Natural killer cell (primary cell): ENCODE results near the gene ERC1. TPM values are rescaled to one million over a fixed set of nuclear protein-coding genes. Genes with fewer than 3 reads are reported as not detected.
A peak's percentile ranks its signal among the peaks of the same experiment; 100 is the strongest.

Source experiments
- ATAC-seq, 3 donors: fragments of 150-1000 bp in 2 of 3; fragments of 200-7000 bp in 1 of 3; cut with Tn5 transposase; 1 replicate in 1 of 3; 2 replicates in 2 of 3; pipeline ENCODE4 v1.10.0; 2021; ENCODE audit warnings: mild to moderate bottlenecking in 2 of 3, moderate library complexity in 2 of 3
- DNase-seq, 2 donors: peaks; one replicate each; pipeline versions ENCODE4 v3.0.0 to v3.0.0-alpha.2; 2013 to 2021; ENCODE audit warnings: mixed read lengths in 1 of 2
- H3K27ac ChIP-seq: one replicate; pipeline ENCODE4 v1.5.1; 2013; ENCODE audit warnings: mild to moderate bottlenecking, low read length
- H3K27me3 ChIP-seq: one replicate; pipeline ENCODE4 v1.6.1; 2013; ENCODE audit warnings: low read length; ENCODE audit not compliant: control insufficient read depth, insufficient read depth
- H3K36me3 ChIP-seq: one replicate; pipeline ENCODE4 v1.6.1; 2013; ENCODE audit warnings: low read length; ENCODE audit not compliant: control insufficient read depth, insufficient read depth
- H3K4me1 ChIP-seq: one replicate; pipeline ENCODE4 v1.6.1; 2013; ENCODE audit warnings: low read length; ENCODE audit not compliant: control insufficient read depth, insufficient read depth
- H3K4me3 ChIP-seq: one replicate; pipeline ENCODE4 v1.5.1; 2013; ENCODE audit warnings: low read length
- H3K9me3 ChIP-seq: one replicate; pipeline ENCODE4 v1.6.1; 2013; ENCODE audit warnings: low read length; ENCODE audit not compliant: control insufficient read depth, insufficient read depth
- H3K27ac Mint-ChIP-seq, 2 donors: one replicate each; pipeline ENCODE4 v1.8.0; 2022; ENCODE audit warnings: mild to moderate bottlenecking in 2 of 2, mixed read lengths in 2 of 2, moderate library complexity in 1 of 2
- H3K27me3 Mint-ChIP-seq, 2 donors: one replicate each; pipeline ENCODE4 v1.8.0; 2022; ENCODE audit warnings: low read depth in 2 of 2, mixed read lengths in 2 of 2
- H3K36me3 Mint-ChIP-seq: one replicate; pipeline ENCODE4 v1.8.0; 2022; ENCODE audit warnings: mixed read lengths
- H3K4me1 Mint-ChIP-seq, 2 donors: one replicate each; pipeline ENCODE4 v1.8.0; 2022; ENCODE audit warnings: mixed read lengths in 2 of 2
- H3K4me3 Mint-ChIP-seq: one replicate; pipeline ENCODE4 v1.8.0; 2022; ENCODE audit warnings: mild to moderate bottlenecking, moderate library complexity, mixed read lengths
- H3K9me3 Mint-ChIP-seq, 2 donors: one replicate each; pipeline ENCODE4 v1.8.0; 2022; ENCODE audit warnings: mixed read lengths in 2 of 2
- WGBS: methylation state at CpG from one replicate; pipeline ENCODE4 v1.1.7; 2013; ENCODE audit warnings: missing lambda C conversion rate; ENCODE audit not compliant: insufficient coverage; 5-methylcytosine and 5-hydroxymethylcytosine counted together
- intact Hi-C: fragments of 100-400 bp; cut with micrococcal nuclease; formaldehyde crosslinking; loops from one replicate; pipeline ENCODE4 v1.14.2; 2022
- total RNA-seq, 4 donors: library from RNA; stranded (reverse); fragments of 120-200 nt in 1 of 4; gene quantifications; one replicate each; pipeline versions ENCODE4 v1.2.3 to v1.2.4, GENCODE V29; 2013 to 2022
- TF ChIP-seq, protein P1 (sequence below): fragments of 200-600 bp; IDR thresholded peaks from one replicate; pipeline ENCODE4 v1.8.0; 2022; ENCODE audit warnings: antibody characterized with exemption

The ERC1 gene
- total RNA-seq = 10 to 100 TPM; 43.5 to 54.0 (median 44.9) TPM
- total RNA-seq (2013) = 40.9 TPM

- Histone ChIP-seq H3K27ac (peak within 1 kb of the TSS; percentile 73), H3K4me3 (peak within 1 kb of the TSS; percentile 85), H3K4me1 (peaks cover 11% of the 10 kb centered on the region), H3K27me3 (no peaks in the 10 kb centered on the region), H3K36me3 (no peaks in the 10 kb centered on the region), H3K9me3 (no peaks in the 10 kb centered on the region)
- peak within 1 kb of the TSS; percentile 85 to 89 for H3K27ac Mint-ChIP-seq
- peak; percentile 87 to 90 for DNase-seq
- H3K9me3 Mint-ChIP-seq = no peaks in the 10 kb centered on the region
- no peaks in the 10 kb centered on the region for H3K36me3 Mint-ChIP-seq
- TF ChIP-seq, protein P1, sequence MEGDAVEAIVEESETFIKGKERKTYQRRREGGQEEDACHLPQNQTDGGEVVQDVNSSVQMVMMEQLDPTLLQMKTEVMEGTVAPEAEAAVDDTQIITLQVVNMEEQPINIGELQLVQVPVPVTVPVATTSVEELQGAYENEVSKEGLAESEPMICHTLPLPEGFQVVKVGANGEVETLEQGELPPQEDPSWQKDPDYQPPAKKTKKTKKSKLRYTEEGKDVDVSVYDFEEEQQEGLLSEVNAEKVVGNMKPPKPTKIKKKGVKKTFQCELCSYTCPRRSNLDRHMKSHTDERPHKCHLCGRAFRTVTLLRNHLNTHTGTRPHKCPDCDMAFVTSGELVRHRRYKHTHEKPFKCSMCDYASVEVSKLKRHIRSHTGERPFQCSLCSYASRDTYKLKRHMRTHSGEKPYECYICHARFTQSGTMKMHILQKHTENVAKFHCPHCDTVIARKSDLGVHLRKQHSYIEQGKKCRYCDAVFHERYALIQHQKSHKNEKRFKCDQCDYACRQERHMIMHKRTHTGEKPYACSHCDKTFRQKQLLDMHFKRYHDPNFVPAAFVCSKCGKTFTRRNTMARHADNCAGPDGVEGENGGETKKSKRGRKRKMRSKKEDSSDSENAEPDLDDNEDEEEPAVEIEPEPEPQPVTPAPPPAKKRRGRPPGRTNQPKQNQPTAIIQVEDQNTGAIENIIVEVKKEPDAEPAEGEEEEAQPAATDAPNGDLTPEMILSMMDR = no peak
- H3K4me1 Mint-ChIP-seq = peaks cover 27 to 48% of the 10 kb centered on the region in 2 donors
- peak; percentile 83 to 90 (median 87) for ATAC-seq
- intact Hi-C loops = loop anchor here (2.0 to 5.0 kb wide), 2 partner anchors 42 to 601 kb away; partner anchors contain the start of genes FBXL14 and RAD52
- no peaks in the 10 kb centered on the region for H3K27me3 Mint-ChIP-seq
- H3K4me3 Mint-ChIP-seq = peak within 1 kb of the TSS; percentile 93
- WGBS = under 1% methylated on average over 87 of the region's 87 CpGs
Measured at GRCh38 chr12:990661-991349, at the start of gene ERC1. TSS of gene ERC1 (plus strand) at chr12:991223. CDS start at chr12:1027904, 36,681 bp downstream.

- Histone ChIP-seq H3K27me3 (no peaks in the 10 kb centered on the region), H3K4me1 (peaks cover 5% of the 10 kb centered on the region), H3K36me3 (peaks cover 3% of the 10 kb centered on the region), H3K27ac (no peak overlapping the region), H3K9me3 (no peaks in the 10 kb centered on the region), H3K4me3 (no peak overlapping the region)
- Mint-ChIP-seq H3K27ac (no peak overlapping the region), H3K27me3 (no peaks in the 10 kb centered on the region), H3K9me3 (no peaks in the 10 kb centered on the region), H3K4me1 (peaks cover 14 to 24% of the 10 kb centered on the region in 2 donors), H3K36me3 (no peaks in the 10 kb centered on the region), H3K4me3 (no peak overlapping the region)
- intact Hi-C loops = no loop called here
- WGBS = 97% methylated on average over 6 of the region's 6 CpGs
- TF ChIP-seq, protein P1 = no peak
- DNase-seq (no peak), ATAC-seq (no peak)
Measured at GRCh38 chr12:943051-943450, 48.0 kb upstream of the ERC1 start.

GRCh38 chr12:944211-944610, 46.8 kb upstream of the ERC1 start:
- DNase-seq (no peak), ATAC-seq (no peak)
- Mint-ChIP-seq H3K4me3 (no peak overlapping the region), H3K27me3 (no peaks in the 10 kb centered on the region), H3K36me3 (no peaks in the 10 kb centered on the region), H3K27ac (peak overlapping the region in 1 of 2 donors; percentile 33), H3K9me3 (no peaks in the 10 kb centered on the region), H3K4me1 (peaks cover 22 to 34% of the 10 kb centered on the region in 2 donors)
- Histone ChIP-seq H3K4me3 (no peak overlapping the region), H3K36me3 (peaks cover 3% of the 10 kb centered on the region), H3K4me1 (peaks cover 14% of the 10 kb centered on the region), H3K27ac (no peak overlapping the region), H3K27me3 (no peaks in the 10 kb centered on the region), H3K9me3 (no peaks in the 10 kb centered on the region)
- WGBS = 48% methylated on average over 5 of the region's 7 CpGs
- TF ChIP-seq, protein P1 = no peak
- intact Hi-C loops = no loop called here
